ENCODE results near the gene DDX46.
"Not testable (repeated sequence)": the region's sequence is repeated elsewhere in the genome, so short reads cannot be mapped to it uniquely, and the experiment has no call there.

- TF ChIP-seq CTCF, POLR2A, POLR2AphosphoS5 (IDR thresholded peaks at IDR 0.05): not testable (repeated sequence)
Measured at GRCh38 chr5:134838361-134838760, 79.8 kb downstream of the DDX46 start.
